Measurements from ENCODE around the gene ROR1.

The ROR1 gene

GRCh38 chr1:64195081-64195395 lies 421.2 kb downstream of the ROR1 start:
- Histone ChIP-seq H3K79me2 (ENCODE audit: low read length) (no peaks in the 10 kb centered on the region), H3K9me3 (replicated peaks; ENCODE audit: insufficient read depth, low read length) (no peaks in the 10 kb centered on the region), H3K9me2 (replicated peaks; ENCODE audit: insufficient read depth, low read length) (no peaks in the 10 kb centered on the region), H3K36me3 (replicated peaks; ENCODE audit: insufficient read depth, low read length) (no peaks in the 10 kb centered on the region), H3K27me3 (replicated peaks; ENCODE audit: insufficient read depth, low read length) (no peaks in the 10 kb centered on the region), H3K9ac (ENCODE audit: low read length) (no peak overlapping the region), H2AFZ (ENCODE audit: low read length) (no peak overlapping the region), H3K4me3 (ENCODE audit: low read length) (no peak overlapping the region), H3K4me1 (ENCODE audit: low read length) (no peaks in the 10 kb centered on the region), H3K27ac (ENCODE audit: low read length) (no peak overlapping the region), H3F3A (ENCODE audit: insufficient read depth, low read length) (no peaks in the 10 kb centered on the region), H3K4me2 (ENCODE audit: low read depth, low read length) (no peak overlapping the region), H4K20me1 (ENCODE audit: insufficient read depth, low read length) (no peaks in the 10 kb centered on the region)
- TF ChIP-seq CTCF (IDR thresholded peaks at IDR 0.05; ENCODE audit: low read length) (no peak), EZH2phosphoT487 (IDR thresholded peaks at IDR 0.05; ENCODE audit: low read length) (no peak), EZH2 (optimal IDR thresholded peaks at IDR 0.05; ENCODE audit: low read depth, low read length) (no peak)
- no peak for DNase-seq

GRCh38 chr1:64196074-64196870 lies 422.5 kb downstream of the ROR1 start:
- no peaks in the 10 kb centered on the region for H4K20me1 ChIP-seq (ENCODE audit: insufficient read depth, low read length)
- no peaks in the 10 kb centered on the region for H3K9me3 ChIP-seq (replicated peaks; ENCODE audit: insufficient read depth, low read length)
- no peaks in the 10 kb centered on the region for H3K4me1 ChIP-seq (ENCODE audit: low read length)
- no peaks in the 10 kb centered on the region for H3K36me3 ChIP-seq (replicated peaks; ENCODE audit: insufficient read depth, low read length)
- H3K4me2 ChIP-seq (ENCODE audit: low read depth, low read length) = no peak overlapping the region
- H3K27me3 ChIP-seq (replicated peaks; ENCODE audit: insufficient read depth, low read length) = no peaks in the 10 kb centered on the region
- no peak overlapping the region for H3K9ac ChIP-seq (ENCODE audit: low read length)
- no peak overlapping the region for H2AFZ ChIP-seq (ENCODE audit: low read length)
- H3K4me3 ChIP-seq (ENCODE audit: low read length) = no peak overlapping the region
- TF ChIP-seq CTCF (IDR thresholded peaks at IDR 0.05; ENCODE audit: low read length) (no peak), EZH2phosphoT487 (IDR thresholded peaks at IDR 0.05; ENCODE audit: low read length) (no peak), EZH2 (optimal IDR thresholded peaks at IDR 0.05; ENCODE audit: low read depth, low read length) (no peak)
- DNase-seq = no peak
- H3K79me2 ChIP-seq (ENCODE audit: low read length) = no peaks in the 10 kb centered on the region
- no peaks in the 10 kb centered on the region for H3K9me2 ChIP-seq (replicated peaks; ENCODE audit: insufficient read depth, low read length)
- no peaks in the 10 kb centered on the region for H3F3A ChIP-seq (ENCODE audit: insufficient read depth, low read length)
- no peak overlapping the region for H3K27ac ChIP-seq (ENCODE audit: low read length)

DNA sequence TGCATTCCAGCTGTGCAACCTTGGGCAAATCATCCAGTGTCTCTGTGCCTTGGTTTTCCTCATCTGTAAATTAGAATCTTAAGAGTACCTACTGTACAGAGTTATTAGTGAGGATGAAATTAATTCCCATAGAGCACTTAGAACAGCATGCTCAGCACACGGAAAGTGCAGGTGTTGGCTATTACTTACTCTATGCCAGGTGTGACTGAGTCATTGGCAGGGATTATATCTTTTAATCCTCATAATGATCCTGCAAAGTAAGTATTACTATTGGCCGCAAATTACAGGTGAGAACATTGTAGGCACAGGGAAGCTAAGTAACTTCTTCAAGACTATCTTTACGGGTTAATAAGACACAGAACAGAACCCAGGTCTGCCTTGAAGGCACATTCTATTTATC lies 423.3 kb downstream of the ROR1 start:
- Histone ChIP-seq H3K79me2 (ENCODE audit: low read length) (no peaks in the 10 kb centered on the region), H3K4me1 (ENCODE audit: low read length) (no peaks in the 10 kb centered on the region), H3K4me2 (ENCODE audit: low read depth, low read length) (no peak overlapping the region), H3K27me3 (replicated peaks; ENCODE audit: insufficient read depth, low read length) (no peaks in the 10 kb centered on the region), H3F3A (ENCODE audit: insufficient read depth, low read length) (no peaks in the 10 kb centered on the region), H2AFZ (ENCODE audit: low read length) (no peak overlapping the region), H3K9me3 (replicated peaks; ENCODE audit: insufficient read depth, low read length) (no peaks in the 10 kb centered on the region), H3K27ac (ENCODE audit: low read length) (no peak overlapping the region), H3K9me2 (replicated peaks; ENCODE audit: insufficient read depth, low read length) (no peaks in the 10 kb centered on the region), H4K20me1 (ENCODE audit: insufficient read depth, low read length) (no peaks in the 10 kb centered on the region), H3K36me3 (replicated peaks; ENCODE audit: insufficient read depth, low read length) (no peaks in the 10 kb centered on the region), H3K4me3 (ENCODE audit: low read length) (no peak overlapping the region), H3K9ac (ENCODE audit: low read length) (no peak overlapping the region)
- DNase-seq = no peak
- TF ChIP-seq CTCF (IDR thresholded peaks at IDR 0.05; ENCODE audit: low read length) (no peak), EZH2 (optimal IDR thresholded peaks at IDR 0.05; ENCODE audit: low read depth, low read length) (no peak), EZH2phosphoT487 (IDR thresholded peaks at IDR 0.05; ENCODE audit: low read length) (no peak)
